Activated T-cell treated with anti-CD3 and anti-CD28 coated beads for 48 hours (primary cell): ENCODE measurements around the gene TFF3.
"Not testable (repeated sequence)": the region's sequence is repeated elsewhere in the genome, so short reads cannot be mapped to it uniquely, and the experiment has no call there.

ENCODE experiments used
- DNase-seq: peaks from one replicate; pipeline ENCODE4 v3.0.0-alpha.2; 2020; ENCODE audit warnings: low read depth

The TFF3 gene

DNA sequence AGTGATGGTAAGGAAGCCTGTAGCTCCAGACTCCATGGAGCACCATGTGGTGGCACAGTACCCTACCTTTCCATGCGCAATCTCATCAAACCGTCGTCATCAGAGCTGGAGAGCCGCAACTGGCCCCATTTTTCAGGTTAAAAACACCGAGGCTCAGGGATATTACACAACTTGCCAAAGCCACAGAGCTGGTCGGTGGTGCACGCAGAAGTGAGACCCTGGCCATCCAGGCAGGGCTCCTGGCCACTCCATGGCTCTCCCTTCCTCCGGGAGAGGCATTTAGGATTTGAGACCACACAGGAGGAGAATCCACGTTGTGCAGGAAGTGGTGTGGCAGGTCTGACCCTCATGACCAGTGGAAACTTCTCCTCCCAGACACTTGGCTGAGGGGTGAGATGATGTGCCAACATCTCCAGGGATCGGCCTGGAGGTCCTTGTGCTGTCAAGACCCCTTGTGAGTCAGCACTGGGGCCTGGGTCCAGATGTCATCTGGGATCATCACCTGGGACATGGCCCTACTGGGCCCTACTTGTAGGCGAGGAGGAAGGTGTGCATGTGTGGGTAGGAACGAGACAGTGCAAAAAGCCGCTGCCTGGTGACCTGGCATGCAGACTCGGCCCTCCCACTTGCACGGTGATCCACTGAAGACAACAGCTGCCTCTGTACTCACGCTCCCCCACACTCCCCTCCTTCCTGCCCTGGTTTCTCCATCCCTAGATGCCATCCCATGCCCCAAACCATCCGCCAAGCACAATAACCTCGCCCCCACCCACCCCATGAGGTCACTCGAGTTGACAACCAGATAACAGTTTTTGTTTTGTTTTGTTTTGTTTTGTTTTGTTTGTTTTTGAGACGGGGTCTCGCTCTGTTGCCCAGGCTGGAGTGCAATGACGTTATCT, 10.4 kb downstream of the TFF3 start:
- no peak for DNase-seq

DNA sequence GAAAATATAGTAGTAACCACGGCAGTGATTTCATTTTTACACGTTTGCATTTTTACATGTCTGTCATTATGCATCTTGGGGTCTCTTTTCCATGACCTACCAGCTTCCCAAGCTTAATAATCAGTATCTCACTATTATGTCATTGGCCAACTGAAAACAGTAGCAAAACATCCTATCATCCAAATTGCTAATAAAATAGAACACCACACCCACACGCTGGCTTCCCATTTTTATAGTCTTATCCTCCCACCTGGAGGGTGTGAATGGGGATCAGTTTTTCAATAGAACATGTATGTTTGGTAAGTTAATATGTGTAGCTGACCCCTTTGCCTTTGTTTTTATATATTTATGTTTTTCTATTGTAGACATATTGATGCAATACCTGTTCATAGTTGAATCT, 11.8 kb downstream of the TFF3 start:
- DNase-seq: no peak

- no peak for DNase-seq
These were observed 12.4 kb downstream of the TFF3 start for GRCh38 chr21:42302794-42303193.

DNA sequence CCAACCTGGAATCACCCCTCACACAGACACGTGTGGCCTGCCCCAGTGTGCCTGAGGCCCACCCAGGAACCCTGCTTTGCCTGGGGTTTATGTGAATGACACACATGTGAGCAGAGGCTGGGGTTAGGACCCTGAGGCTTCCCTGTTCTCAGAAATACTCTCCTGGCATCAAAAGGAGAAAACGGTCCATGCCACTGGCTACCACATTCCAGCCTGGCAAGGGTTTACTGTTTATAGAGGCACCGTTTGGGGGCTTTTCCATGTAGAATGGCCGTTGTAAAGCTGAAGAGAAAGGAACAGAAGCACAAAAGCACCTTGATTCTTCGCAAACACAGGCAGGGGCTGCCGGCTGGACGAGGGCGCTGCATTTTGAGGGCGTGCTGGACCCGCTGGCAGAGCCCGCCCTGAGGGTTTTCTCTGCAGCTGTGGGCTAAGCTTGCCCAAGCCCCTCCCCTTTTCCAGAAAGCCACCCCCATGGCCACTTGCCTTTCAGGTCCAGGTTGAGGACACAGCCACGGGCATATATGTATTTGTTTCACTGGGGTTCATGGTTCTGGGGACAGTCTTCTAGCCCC, 13.0 kb downstream of the TFF3 start:
- no peak for DNase-seq

DNA sequence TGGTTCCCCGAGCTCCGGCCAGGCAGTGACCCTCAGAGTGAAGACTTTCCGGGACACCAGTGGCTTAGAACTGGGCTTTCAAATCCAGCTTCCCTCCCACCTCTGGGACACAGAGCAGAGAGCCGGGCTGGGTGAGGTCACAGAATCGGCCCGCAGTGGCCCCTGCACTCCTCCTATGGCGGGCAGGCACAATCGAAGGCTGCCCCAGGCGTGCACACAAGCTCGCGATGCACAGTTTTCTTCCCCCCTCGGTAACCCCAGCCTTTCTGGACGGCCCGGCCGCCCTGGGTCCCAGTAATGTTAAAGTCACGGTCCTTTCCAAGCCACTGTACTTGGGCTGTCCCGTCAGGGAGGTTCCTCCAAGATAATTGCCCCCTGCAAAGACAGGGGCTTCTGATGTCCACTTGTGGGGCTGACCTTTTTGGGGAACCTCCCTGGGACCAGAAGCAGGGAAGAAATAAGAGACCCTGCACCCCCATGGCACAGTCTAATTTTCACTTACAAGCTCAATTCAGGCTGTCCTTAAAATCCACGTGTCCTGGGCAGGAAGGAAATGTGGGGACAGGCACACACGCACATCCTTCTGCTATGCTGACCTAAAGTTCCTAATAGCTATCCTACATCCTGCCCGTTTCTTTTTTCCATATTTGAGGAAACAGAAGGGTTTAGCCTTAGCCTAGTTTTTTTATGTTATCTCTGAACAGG, 13.7 kb downstream of the TFF3 start:
- DNase-seq: no peak

GRCh38 chr21:42300956-42301355, 14.3 kb downstream of the TFF3 start:
- DNase-seq: no peak

DNA sequence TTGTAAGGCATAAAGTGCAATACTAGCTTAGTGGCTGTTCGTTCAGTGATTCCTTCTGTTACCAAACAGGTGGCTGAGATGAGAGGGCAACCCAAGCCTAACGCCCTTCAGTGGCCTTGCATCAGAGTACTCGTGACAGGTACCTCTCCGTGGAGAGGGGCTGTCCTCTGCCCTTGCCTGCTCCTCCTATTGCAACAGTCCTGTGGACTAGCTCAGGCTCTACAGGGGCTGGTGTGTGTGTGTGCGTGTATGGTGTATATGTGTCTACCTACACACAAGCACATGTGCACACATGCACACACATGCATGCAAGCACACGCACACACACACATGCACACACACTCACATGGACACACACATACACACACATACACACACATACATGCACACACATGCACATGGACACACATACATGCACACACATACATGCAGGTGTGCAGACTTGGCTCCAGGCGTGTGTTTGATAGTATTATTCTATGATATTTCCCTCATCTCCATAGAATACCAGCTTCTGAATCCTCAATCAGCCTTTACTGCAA, 15.1 kb downstream of the TFF3 start:
- DNase-seq: no peak

- peak; percentile 20 for DNase-seq
These were observed 15.7 kb downstream of the TFF3 start for GRCh38 chr21:42299324-42300044.

GRCh38 chr21:42298657-42299056, 16.6 kb downstream of the TFF3 start:
- DNase-seq: no peak

GRCh38 chr21:42298237-42298636, 17.0 kb downstream of the TFF3 start:
- no peak for DNase-seq

- DNase-seq: no peak
These were observed 17.8 kb downstream of the TFF3 start for GRCh38 chr21:42297377-42297776.

GRCh38 chr21:42296501-42296900, 18.7 kb downstream of the TFF3 start:
- DNase-seq: no peak

- no peak for DNase-seq
These were observed 19.4 kb downstream of the TFF3 start for GRCh38 chr21:42295845-42296244.

GRCh38 chr21:42294273-42294880, 20.8 kb downstream of the TFF3 start:
- DNase-seq: no peak

DNA sequence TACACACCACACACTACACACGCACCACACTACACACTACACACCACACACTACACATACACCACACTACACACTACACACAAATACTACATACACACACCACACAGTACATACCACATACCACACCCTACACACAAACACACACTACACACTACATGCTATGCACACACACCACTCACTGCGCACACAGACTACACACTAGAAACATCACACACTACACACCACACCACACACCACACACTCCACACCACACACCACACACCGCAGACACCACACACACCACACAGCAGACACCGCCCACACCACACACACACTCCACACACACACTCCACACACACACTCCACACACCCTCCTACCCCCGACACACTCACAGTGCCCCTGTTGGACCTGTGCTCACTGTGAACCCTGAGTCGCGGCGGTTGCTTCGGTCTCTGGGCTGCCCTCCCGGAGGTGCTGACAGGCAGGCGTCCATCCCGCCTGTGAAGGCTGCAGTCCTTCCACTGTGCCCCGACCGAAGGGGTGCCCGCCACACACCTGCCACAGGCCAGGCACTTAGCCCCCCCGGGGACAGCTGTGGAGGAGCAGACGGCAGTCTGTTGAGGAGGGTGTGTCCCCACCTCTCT, 21.4 kb downstream of the TFF3 start:
- DNase-seq: no peak

GRCh38 chr21:42292563-42293142, 22.6 kb downstream of the TFF3 start:
- DNase-seq: not testable (repeated sequence)

DNA sequence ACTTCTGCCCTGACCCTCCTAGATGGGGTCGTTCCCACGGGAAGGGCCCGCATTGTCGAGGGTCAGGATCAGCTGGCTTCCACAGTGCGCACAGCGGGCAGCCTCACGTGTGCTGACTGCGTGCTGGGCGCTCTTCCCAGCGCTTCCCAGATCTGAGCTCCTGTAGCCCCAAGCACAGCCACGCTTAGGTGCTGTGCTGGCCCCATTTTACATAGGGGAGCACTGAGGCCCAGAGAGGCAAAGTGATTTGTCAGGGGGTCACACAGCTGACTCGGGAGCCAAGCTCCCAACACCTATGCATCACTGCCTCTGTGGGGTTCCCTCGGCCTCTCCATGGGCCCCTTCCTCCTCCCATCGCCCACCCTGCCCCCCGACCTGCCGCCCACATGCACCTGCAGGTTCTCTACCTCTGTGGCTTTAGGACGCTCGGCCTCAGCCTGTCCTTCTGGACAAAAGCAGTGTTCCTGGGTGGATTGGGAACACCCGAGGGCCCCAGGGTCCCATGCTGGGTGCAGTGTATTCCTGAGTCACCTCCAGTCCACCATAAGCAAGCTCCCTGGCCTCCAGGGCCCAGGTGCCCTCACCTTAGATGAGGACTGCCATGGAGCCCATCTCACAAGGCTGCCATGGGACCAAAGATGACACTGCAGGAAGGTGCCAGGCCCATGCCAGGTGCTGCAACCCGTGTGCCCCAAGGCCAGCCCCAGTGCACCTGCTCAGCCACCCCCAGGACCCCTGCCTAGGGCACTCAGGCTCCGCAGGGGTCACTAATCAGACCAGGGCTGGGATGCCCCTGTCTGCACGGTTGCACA, 23.3 kb downstream of the TFF3 start:
- no peak for DNase-seq

GRCh38 chr21:42291003-42291750, 24.0 kb downstream of the TFF3 start:
- no peak for DNase-seq

GRCh38 chr21:42290505-42290904, 24.7 kb downstream of the TFF3 start:
- DNase-seq: no peak
